ENCODE data around the gene SLC44A1.

DNA sequence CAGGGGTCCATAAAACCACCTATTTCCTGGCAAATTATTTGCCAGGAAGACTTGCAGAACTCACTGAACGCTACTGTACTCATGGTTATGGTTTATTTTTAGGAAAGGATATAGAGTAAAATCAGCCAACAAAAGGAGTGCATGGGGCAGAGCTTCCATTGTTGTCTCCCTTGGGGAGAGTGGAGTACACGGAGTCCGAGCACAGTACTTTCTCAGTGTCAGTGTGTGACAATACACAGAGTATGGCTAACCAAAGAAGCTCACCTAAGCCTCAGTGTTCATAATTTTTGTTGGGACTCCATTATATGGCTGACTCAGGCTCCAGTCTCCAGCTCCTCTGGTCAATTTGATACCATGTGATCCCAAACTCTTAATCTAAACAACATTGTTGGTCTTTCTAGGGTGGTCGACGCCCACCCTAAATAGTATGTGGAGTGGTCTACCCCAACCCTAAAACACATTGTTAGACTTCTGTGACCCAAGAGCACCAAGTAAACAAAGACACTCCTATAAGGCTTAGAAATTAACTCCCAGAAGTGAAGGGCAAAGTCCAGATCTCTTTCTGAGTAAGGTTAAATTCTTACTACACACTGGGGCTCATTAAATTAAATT, 74.9 kb downstream of the SLC44A1 start:
- TF ChIP-seq, protein P1, sequence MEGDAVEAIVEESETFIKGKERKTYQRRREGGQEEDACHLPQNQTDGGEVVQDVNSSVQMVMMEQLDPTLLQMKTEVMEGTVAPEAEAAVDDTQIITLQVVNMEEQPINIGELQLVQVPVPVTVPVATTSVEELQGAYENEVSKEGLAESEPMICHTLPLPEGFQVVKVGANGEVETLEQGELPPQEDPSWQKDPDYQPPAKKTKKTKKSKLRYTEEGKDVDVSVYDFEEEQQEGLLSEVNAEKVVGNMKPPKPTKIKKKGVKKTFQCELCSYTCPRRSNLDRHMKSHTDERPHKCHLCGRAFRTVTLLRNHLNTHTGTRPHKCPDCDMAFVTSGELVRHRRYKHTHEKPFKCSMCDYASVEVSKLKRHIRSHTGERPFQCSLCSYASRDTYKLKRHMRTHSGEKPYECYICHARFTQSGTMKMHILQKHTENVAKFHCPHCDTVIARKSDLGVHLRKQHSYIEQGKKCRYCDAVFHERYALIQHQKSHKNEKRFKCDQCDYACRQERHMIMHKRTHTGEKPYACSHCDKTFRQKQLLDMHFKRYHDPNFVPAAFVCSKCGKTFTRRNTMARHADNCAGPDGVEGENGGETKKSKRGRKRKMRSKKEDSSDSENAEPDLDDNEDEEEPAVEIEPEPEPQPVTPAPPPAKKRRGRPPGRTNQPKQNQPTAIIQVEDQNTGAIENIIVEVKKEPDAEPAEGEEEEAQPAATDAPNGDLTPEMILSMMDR (IDR thresholded peaks at IDR 0.05) = no peak
- TF ChIP-seq ZFX (IDR thresholded peaks at IDR 0.05; ENCODE audit: borderline replicate concordance) = no peak
